Measurements from ENCODE around the gene TCF4. TPM values are rescaled to one million over a fixed set of nuclear protein-coding genes. Genes with fewer than 3 reads are reported as not detected.

The TCF4 gene
- total and polyA plus RNA-seq, 7 experiments from 2014 or later, result 0.94 to 21.8 (median 2.6) TPM

DNA sequence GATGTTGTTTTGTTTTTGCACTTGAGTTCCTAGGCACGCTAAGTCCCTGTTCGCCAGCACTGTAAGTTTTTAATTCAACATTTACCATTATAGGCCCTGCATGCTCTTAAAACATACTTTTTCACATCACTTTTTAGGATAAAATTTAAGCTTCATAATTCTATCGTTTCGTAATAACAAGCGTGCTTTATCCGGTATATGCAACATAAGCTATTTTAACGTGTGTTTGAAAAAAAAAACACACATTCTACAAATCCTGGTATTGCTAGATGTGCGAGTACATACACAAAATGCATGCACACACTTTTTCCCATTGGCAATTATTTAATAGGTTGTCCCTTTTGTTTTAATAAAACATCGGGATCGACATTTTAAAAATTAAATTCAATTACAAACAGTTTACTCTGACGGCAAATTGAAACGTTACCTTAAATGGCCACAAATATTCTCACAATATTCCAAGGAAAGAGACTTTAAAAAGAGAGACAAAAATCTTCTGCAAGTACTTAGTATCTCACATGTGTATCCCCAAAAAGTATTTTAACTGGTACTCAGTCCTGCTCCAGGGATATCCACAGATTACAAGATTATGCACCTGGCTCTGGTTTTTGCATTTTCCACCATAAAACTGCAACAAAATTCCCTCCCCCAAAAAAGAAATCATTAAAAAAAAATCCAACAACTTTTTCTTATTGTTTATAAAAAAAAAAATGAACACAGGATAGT lies 1.0 kb upstream of the TCF4 start:
- H3K4me3 Mint-ChIP-seq, result peak overlapping the region; percentile 82 to 94 (median 88)
- peak overlapping the region; percentile 3 to 89 (median 74) for H3K27ac Mint-ChIP-seq
- H3K9me3 Mint-ChIP-seq, result peaks cover 0 to 20% (median 1%) of the 10 kb centered on the region in 11 donors
- ChIA-PET POLR2A (interaction anchor here (0.7 kb wide), 1 partner anchor 1062 kb away, joined by 3 read pairs; no protein-coding TSS in a partner anchor), CTCF (no interaction called here)
- H3K4me1 Mint-ChIP-seq, result peaks cover 12 to 42% (median 36%) of the 10 kb centered on the region in 7 donors
- H3K27ac ChIP-seq (ENCODE audit: low read depth, low read length), result no peak overlapping the region
- H3K27me3 ChIP-seq (ENCODE audit: control insufficient read depth in 2 of 2, insufficient read depth in 2 of 2, low read length in 2 of 2), result peaks cover 0 to 8% of the 10 kb centered on the region in 2 donors
- peak overlapping the region; percentile 22 for H3K4me3 ChIP-seq (ENCODE audit: low read length)
- DNase-seq (peak in 1 of 9 donors; percentile 5), ATAC-seq (no peak)
- H3K9me3 ChIP-seq (ENCODE audit: control insufficient read depth in 2 of 3, low read length in 3 of 3), result no peaks in the 10 kb centered on the region
- intact Hi-C loops (cut with micrococcal nuclease), result loop anchor here (1.0 to 10.0 kb wide), 9 partner anchors 112 to 1234 kb away; partner anchors contain the start of genes TXNL1 (in 2 of the 2), WDR7 (in 2 of the 2), C18orf54 (in 1 of the 2) and STARD6 (in 1 of the 2)
- peaks cover 40 to 69% (median 53%) of the 10 kb centered on the region in 5 donors for H3K27me3 Mint-ChIP-seq
- H3K36me3 ChIP-seq (ENCODE audit: control insufficient read depth in 2 of 3, insufficient read depth in 3 of 3, low read length in 3 of 3), result no peaks in the 10 kb centered on the region
- no peaks in the 10 kb centered on the region for H3K4me1 ChIP-seq (ENCODE audit: control insufficient read depth in 2 of 2, insufficient read depth in 2 of 2, low read length in 2 of 2)
- peaks cover 0 to 6% (median 1%) of the 10 kb centered on the region in 5 donors for H3K36me3 Mint-ChIP-seq

DNA sequence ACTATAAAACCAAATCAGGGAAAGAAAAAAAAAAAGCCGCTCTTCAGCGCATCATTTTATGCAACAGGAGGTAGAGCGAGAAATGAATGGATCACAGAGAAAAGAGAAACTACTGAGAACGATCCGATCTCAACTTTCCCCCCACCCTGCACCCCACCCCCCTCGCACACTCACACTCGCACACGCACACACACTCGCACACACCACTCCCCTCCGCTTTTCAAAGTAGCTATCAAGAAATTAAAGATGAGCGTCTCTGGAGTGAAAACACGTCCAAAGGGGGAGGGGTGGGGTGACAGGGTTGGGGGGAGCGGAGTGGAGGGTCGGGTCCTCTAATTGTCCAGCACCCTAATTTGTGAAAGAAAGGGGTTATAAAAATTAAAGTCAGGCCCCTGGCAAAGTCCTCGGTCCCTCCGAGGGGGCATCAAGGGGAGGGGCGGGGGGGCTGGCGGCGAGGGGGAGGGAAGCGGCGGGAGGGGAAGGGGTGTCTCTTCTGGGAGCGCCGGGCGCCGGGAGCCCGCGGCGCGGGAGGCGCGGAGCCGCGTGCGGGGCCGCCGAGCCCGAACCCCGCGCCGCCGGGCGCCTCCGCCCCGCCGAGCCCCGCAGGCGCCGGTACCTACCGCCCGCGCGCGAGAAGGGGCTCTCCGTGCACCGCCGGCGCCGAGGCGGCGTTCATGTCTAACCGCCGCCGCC lies 428 bp downstream of the TCF4 start:
- H3K4me3 Mint-ChIP-seq, result peak overlapping the region; percentile 82 to 94 (median 90)
- intact Hi-C loops (cut with micrococcal nuclease), result loop anchor here (2.0 to 10.0 kb wide), 8 partner anchors 110 to 1233 kb away; partner anchors contain the start of genes TXNL1 (in 2 of the 2), WDR7 (in 2 of the 2), C18orf54 (in 1 of the 2) and STARD6 (in 1 of the 2)
- H3K27ac Mint-ChIP-seq, result peak overlapping the region in 5 of 9 donors; percentile 63 to 87 (median 81)
- H3K4me3 ChIP-seq (ENCODE audit: low read length), result peak overlapping the region; percentile 37
- POLR2A ChIA-PET, result no interaction called here
- CTCF ChIA-PET, result no interaction called here
- H3K9me3 ChIP-seq (ENCODE audit: control insufficient read depth in 2 of 3, low read length in 3 of 3), result no peaks in the 10 kb centered on the region
- H3K36me3 Mint-ChIP-seq, result peaks cover 0 to 6% (median 1%) of the 10 kb centered on the region in 5 donors
- peaks cover 0 to 8% of the 10 kb centered on the region in 2 donors for H3K27me3 ChIP-seq (ENCODE audit: control insufficient read depth in 2 of 2, insufficient read depth in 2 of 2, low read length in 2 of 2)
- peaks cover 45 to 67% (median 56%) of the 10 kb centered on the region in 5 donors for H3K27me3 Mint-ChIP-seq
- peaks cover 0 to 20% (median 0%) of the 10 kb centered on the region in 11 donors for H3K9me3 Mint-ChIP-seq
- peak; percentile 36 for ATAC-seq
- peaks cover 12 to 42% (median 36%) of the 10 kb centered on the region in 7 donors for H3K4me1 Mint-ChIP-seq
- H3K36me3 ChIP-seq (ENCODE audit: control insufficient read depth in 2 of 3, insufficient read depth in 3 of 3, low read length in 3 of 3), result no peaks in the 10 kb centered on the region
- H3K4me1 ChIP-seq (ENCODE audit: control insufficient read depth in 2 of 2, insufficient read depth in 2 of 2, low read length in 2 of 2), result no peaks in the 10 kb centered on the region
- H3K27ac ChIP-seq (ENCODE audit: low read depth, low read length), result no peak overlapping the region
- DNase-seq, result peak in 2 of 9 donors; percentile 12 to 47

DNA sequence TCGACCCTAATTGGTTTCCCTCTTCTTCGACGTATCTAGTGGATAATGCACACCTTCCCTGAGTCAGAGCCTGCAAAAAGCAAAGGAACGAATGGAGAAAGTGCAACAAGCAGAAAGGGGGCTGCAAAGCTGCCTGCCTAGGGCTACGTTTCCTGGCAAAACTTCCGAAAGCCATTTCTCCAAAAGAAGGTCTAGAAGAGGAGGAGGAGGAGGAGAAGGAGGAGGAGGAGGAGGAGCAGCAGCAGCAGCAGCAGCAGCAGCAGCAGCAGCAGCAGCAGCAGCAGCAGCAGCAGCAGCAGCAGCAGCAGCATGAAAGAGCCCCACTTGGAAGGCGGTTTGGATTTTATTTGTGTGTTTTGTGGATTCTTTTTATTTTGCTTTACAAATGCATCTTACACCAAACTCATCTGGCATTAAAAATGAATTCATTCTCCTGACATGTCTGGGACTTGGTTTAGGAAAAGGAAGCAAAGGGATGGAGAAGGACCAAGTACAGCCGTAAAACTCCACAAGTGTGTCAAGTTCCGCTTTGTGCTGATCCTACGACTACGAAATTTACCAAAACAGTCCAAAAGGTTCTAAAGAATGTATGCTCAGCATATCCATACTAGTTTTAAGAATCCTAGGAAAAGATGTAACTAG lies 2.0 kb downstream of the TCF4 start:
- H3K27ac ChIP-seq (ENCODE audit: low read depth, low read length), result no peak overlapping the region
- peak overlapping the region; percentile 43 to 92 (median 87) for H3K4me3 Mint-ChIP-seq
- intact Hi-C loops (cut with micrococcal nuclease), result loop anchor here (5.0 to 10.0 kb wide), 7 partner anchors 109 to 1231 kb away; partner anchors contain the start of genes WDR7 (in 2 of the 2), C18orf54 (in 1 of the 2), STARD6 (in 1 of the 2) and TXNL1 (in 1 of the 2)
- peaks cover 0 to 19% (median 0%) of the 10 kb centered on the region in 11 donors for H3K9me3 Mint-ChIP-seq
- no peaks in the 10 kb centered on the region for H3K36me3 ChIP-seq (ENCODE audit: control insufficient read depth in 2 of 3, insufficient read depth in 3 of 3, low read length in 3 of 3)
- peaks cover 44 to 60% (median 48%) of the 10 kb centered on the region in 5 donors for H3K27me3 Mint-ChIP-seq
- H3K27ac Mint-ChIP-seq, result peak overlapping the region in 1 of 9 donors; percentile 21
- H3K36me3 Mint-ChIP-seq, result peaks cover 0 to 6% (median 1%) of the 10 kb centered on the region in 5 donors
- POLR2A ChIA-PET, result no interaction called here
- H3K27me3 ChIP-seq (ENCODE audit: control insufficient read depth in 2 of 2, insufficient read depth in 2 of 2, low read length in 2 of 2), result peaks cover 0 to 8% of the 10 kb centered on the region in 2 donors
- CTCF ChIA-PET, result no interaction called here
- peaks cover 12 to 42% (median 36%) of the 10 kb centered on the region in 7 donors for H3K4me1 Mint-ChIP-seq
- H3K9me3 ChIP-seq (ENCODE audit: control insufficient read depth in 2 of 3, low read length in 3 of 3), result no peaks in the 10 kb centered on the region
- ATAC-seq, result no peak
- H3K4me3 ChIP-seq (ENCODE audit: low read length), result no peak overlapping the region
- DNase-seq, result no peak
- no peaks in the 10 kb centered on the region for H3K4me1 ChIP-seq (ENCODE audit: control insufficient read depth in 2 of 2, insufficient read depth in 2 of 2, low read length in 2 of 2)

DNA sequence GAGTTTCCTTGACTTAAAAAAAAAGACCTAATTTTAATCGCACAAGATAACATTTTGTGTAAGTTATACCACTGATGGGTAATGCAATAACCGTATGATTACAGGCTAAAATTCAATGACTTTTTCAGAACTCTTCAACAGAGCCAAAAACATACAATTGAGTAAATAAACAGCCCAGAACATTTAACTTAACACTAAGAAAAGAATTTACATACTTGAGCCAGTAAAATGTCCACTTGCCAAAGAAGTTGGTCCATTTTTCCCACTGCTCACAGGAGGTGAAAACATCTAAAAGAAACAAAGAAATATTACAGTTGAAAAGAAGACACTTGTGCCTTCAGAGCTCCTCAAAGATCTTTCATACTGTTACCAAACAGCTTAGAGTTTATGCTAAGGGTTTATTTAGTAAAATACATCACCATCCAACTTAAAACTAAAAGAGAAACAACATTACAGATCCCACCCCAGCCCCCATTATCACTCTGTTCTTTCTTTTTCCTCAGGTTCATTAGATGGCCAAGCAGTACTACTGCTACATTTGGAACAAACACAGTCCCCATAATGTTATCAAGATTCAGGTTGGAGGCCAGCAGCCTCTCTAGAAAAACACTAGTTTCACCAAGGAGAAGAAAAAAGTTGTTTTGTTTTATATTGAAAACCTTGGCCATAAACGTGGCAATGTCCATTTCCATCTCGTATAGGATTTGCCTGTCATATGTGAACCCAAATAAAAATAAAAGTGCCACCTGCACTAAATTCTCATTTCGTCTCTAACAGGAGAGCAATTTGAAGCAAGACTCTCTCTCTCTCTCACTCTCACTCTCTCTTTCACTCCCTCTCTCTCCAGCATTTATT lies 2.7 kb downstream of the TCF4 start:
- H3K27me3 ChIP-seq (ENCODE audit: control insufficient read depth in 2 of 2, insufficient read depth in 2 of 2, low read length in 2 of 2), result peaks cover 0 to 8% of the 10 kb centered on the region in 2 donors
- H3K4me1 ChIP-seq (ENCODE audit: control insufficient read depth in 2 of 2, insufficient read depth in 2 of 2, low read length in 2 of 2), result no peaks in the 10 kb centered on the region
- Mint-ChIP-seq H3K4me3 (peak overlapping the region in 8 of 10 donors; percentile 4 to 92 (median 28)), H3K9me3 (peaks cover 0 to 16% (median 0%) of the 10 kb centered on the region in 11 donors), H3K36me3 (peaks cover 0 to 6% (median 1%) of the 10 kb centered on the region in 5 donors), H3K27me3 (peaks cover 44 to 60% (median 52%) of the 10 kb centered on the region in 5 donors), H3K27ac (no peak overlapping the region), H3K4me1 (peaks cover 13 to 42% (median 36%) of the 10 kb centered on the region in 7 donors)
- POLR2A ChIA-PET, result no interaction called here
- no peak for ATAC-seq
- H3K27ac ChIP-seq (ENCODE audit: low read depth, low read length), result no peak overlapping the region
- no peaks in the 10 kb centered on the region for H3K36me3 ChIP-seq (ENCODE audit: control insufficient read depth in 2 of 3, insufficient read depth in 3 of 3, low read length in 3 of 3)
- no peak overlapping the region for H3K4me3 ChIP-seq (ENCODE audit: low read length)
- CTCF ChIA-PET, result no interaction called here
- no peaks in the 10 kb centered on the region for H3K9me3 ChIP-seq (ENCODE audit: control insufficient read depth in 2 of 3, low read length in 3 of 3)
- no peak for DNase-seq
- intact Hi-C loops (cut with micrococcal nuclease), result loop anchor here (5.0 to 10.0 kb wide), 7 partner anchors 108 to 1230 kb away; partner anchors contain the start of genes WDR7 (in 2 of the 2), C18orf54 (in 1 of the 2), STARD6 (in 1 of the 2) and TXNL1 (in 1 of the 2)

DNA sequence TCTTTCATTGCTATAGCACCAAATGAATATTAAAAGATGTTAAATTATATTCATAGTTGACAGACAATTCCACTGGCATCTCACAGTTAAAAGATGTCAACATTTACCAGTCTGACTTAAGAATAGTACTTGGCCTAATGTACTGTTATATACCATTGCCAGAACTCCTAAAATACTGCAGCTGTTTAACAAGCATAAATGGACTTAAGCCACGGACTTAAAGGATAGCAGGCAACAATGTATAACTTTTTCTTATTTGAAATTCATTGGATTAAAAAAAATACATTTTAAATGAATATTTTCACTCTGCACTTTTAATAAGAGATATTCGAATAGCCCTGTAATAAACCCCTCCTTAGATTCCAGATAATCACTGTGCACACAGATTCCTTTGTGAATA lies 3.8 kb downstream of the TCF4 start:
- no peaks in the 10 kb centered on the region for H3K4me1 ChIP-seq (ENCODE audit: control insufficient read depth in 2 of 2, insufficient read depth in 2 of 2, low read length in 2 of 2)
- intact Hi-C loops (cut with micrococcal nuclease), result loop anchor here (10.0 kb wide), 2 partner anchors 349 to 1229 kb away; partner anchors contain the start of genes C18orf54 (in 1 of the 2) and STARD6 (in 1 of the 2)
- ChIA-PET CTCF (no interaction called here), POLR2A (no interaction called here)
- Mint-ChIP-seq H3K27ac (no peak overlapping the region), H3K36me3 (peaks cover 0 to 6% (median 0%) of the 10 kb centered on the region in 5 donors), H3K9me3 (peaks cover 0 to 12% (median 0%) of the 10 kb centered on the region in 11 donors), H3K4me3 (no peak overlapping the region), H3K4me1 (peaks cover 10 to 37% (median 29%) of the 10 kb centered on the region in 7 donors), H3K27me3 (peaks cover 41 to 55% (median 47%) of the 10 kb centered on the region in 5 donors)
- ATAC-seq (no peak), DNase-seq (no peak)
- H3K4me3 ChIP-seq (ENCODE audit: low read length), result no peak overlapping the region
- no peak overlapping the region for H3K27ac ChIP-seq (ENCODE audit: low read depth, low read length)
- no peaks in the 10 kb centered on the region for H3K9me3 ChIP-seq (ENCODE audit: control insufficient read depth in 2 of 3, low read length in 3 of 3)
- no peaks in the 10 kb centered on the region for H3K36me3 ChIP-seq (ENCODE audit: control insufficient read depth in 2 of 3, insufficient read depth in 3 of 3, low read length in 3 of 3)
- peaks cover 0 to 8% of the 10 kb centered on the region in 2 donors for H3K27me3 ChIP-seq (ENCODE audit: control insufficient read depth in 2 of 2, insufficient read depth in 2 of 2, low read length in 2 of 2)

All from naive thymus-derived CD4-positive, alpha-beta T cell (primary cell).